SK-N-SH (cell line): ENCODE results near the gene NGF.

Source experiments
- ELF1 ChIP-seq: IDR thresholded peaks from 2 replicates; pipeline ENCODE4 v1.4.0; 2012
- EP300 ChIP-seq, 2 experiments: IDR thresholded peaks; 2 replicates each; pipeline versions ENCODE4 v1.4.0 to v1.6.1; 2012; ENCODE audit warnings: borderline replicate concordance in 1 of 2, low read depth in 1 of 2, low read length in 1 of 2
- FOXJ3 ChIP-seq: sonication (generic); formaldehyde crosslinking; IDR thresholded peaks from 2 replicates; pipeline ENCODE4 v1.5.1; 2020; ENCODE audit warnings: mild to moderate bottlenecking, missing genetic modification reagents
- JUND ChIP-seq: IDR thresholded peaks from 2 replicates; pipeline ENCODE4 v1.4.0; 2012
- NFIC ChIP-seq: IDR thresholded peaks from 2 replicates; pipeline ENCODE4 v1.4.0; 2012; ENCODE audit warnings: borderline replicate concordance
- POLR2AphosphoS5 ChIP-seq: IDR thresholded peaks from 2 replicates; pipeline ENCODE4 v1.6.1; 2012; ENCODE audit warnings: low read depth, low read length
- RAD21 ChIP-seq: IDR thresholded peaks from 2 replicates; pipeline ENCODE4 v1.6.1; 2012; ENCODE audit warnings: mild to moderate bottlenecking, low read length
- RCOR1 ChIP-seq: fragments of 150-350 bp; IDR thresholded peaks from 2 replicates; pipeline ENCODE4 v1.6.1; 2017; ENCODE audit warnings: antibody characterized with exemption, low read length
- RFX5 ChIP-seq: IDR thresholded peaks from 2 replicates; pipeline ENCODE4 v1.6.1; 2012; ENCODE audit warnings: mild to moderate bottlenecking, improper control_type of control experiment, low read length
- TEAD4 ChIP-seq: IDR thresholded peaks from 2 replicates; pipeline ENCODE4 v1.4.0; 2012; ENCODE audit warnings: mild to moderate bottlenecking, borderline replicate concordance; ENCODE audit not compliant: insufficient read depth
- YY1 ChIP-seq: IDR thresholded peaks from 2 replicates; pipeline ENCODE4 v1.4.0; 2012; ENCODE audit warnings: low read depth, mild to moderate bottlenecking
- TF ChIP-seq, protein P1 (sequence below): IDR thresholded peaks from 2 replicates; pipeline ENCODE4 v1.6.1; 2012; ENCODE audit warnings: mild to moderate bottlenecking, low read depth, low read length, moderate library complexity
- TF ChIP-seq, protein P2 (sequence below): fragments of 200-600 bp; sonication (generic); IDR thresholded peaks from 2 replicates; pipeline ENCODE4 v1.6.1; 2017; ENCODE audit warnings: antibody characterized with exemption, mild to moderate bottlenecking, moderate library complexity
- TF ChIP-seq, protein P3 (sequence below): fragments of 150-350 bp; IDR thresholded peaks from 2 replicates; pipeline ENCODE4 v1.6.1; 2017; ENCODE audit warnings: antibody characterized with exemption, low read length, low read depth, borderline replicate concordance

DNA sequence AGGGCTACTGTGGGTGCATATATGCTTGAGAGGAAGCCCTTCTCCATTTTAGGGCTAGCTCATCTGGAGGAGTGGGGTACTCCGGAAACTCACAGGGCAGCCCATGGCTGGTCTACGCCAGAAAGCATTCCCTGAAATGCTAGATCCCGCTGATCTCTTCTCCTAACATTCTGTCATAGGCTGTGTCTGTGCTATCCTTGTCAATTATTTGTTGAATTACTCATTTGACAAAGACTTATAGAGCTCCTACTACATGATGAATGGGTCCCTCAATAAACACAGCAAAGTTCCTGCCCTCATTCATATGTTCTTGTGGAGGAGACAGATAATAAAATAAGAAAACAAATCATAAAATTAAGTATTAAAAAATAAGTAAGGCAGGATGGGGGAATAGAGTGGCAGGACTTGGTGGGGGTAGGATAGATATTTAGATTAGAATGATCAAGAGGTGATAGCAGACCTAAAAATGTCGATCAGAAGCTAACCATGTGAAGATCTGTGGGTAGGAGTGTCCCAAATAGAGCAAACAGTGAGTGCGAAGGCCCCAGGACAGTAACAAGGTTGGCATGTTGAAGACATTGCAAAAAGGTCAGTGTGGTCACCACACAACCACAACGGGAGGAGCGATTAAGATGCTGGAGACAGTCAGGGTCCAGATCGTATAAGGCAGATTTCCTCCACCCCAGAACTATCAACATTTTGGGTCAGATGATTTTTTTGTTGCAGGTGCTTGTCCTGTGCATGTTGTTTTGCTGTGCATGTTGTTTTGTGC is 13.2 kb downstream of the NGF start:
- TF ChIP-seq, protein P1, sequence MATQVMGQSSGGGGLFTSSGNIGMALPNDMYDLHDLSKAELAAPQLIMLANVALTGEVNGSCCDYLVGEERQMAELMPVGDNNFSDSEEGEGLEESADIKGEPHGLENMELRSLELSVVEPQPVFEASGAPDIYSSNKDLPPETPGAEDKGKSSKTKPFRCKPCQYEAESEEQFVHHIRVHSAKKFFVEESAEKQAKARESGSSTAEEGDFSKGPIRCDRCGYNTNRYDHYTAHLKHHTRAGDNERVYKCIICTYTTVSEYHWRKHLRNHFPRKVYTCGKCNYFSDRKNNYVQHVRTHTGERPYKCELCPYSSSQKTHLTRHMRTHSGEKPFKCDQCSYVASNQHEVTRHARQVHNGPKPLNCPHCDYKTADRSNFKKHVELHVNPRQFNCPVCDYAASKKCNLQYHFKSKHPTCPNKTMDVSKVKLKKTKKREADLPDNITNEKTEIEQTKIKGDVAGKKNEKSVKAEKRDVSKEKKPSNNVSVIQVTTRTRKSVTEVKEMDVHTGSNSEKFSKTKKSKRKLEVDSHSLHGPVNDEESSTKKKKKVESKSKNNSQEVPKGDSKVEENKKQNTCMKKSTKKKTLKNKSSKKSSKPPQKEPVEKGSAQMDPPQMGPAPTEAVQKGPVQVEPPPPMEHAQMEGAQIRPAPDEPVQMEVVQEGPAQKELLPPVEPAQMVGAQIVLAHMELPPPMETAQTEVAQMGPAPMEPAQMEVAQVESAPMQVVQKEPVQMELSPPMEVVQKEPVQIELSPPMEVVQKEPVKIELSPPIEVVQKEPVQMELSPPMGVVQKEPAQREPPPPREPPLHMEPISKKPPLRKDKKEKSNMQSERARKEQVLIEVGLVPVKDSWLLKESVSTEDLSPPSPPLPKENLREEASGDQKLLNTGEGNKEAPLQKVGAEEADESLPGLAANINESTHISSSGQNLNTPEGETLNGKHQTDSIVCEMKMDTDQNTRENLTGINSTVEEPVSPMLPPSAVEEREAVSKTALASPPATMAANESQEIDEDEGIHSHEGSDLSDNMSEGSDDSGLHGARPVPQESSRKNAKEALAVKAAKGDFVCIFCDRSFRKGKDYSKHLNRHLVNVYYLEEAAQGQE = no peak
- TF ChIP-seq POLR2AphosphoS5 = no peak
- no peak for TF ChIP-seq RFX5
- no peak for TF ChIP-seq FOXJ3 (CRISPR knock-in tag)
- TF ChIP-seq, protein P2, sequence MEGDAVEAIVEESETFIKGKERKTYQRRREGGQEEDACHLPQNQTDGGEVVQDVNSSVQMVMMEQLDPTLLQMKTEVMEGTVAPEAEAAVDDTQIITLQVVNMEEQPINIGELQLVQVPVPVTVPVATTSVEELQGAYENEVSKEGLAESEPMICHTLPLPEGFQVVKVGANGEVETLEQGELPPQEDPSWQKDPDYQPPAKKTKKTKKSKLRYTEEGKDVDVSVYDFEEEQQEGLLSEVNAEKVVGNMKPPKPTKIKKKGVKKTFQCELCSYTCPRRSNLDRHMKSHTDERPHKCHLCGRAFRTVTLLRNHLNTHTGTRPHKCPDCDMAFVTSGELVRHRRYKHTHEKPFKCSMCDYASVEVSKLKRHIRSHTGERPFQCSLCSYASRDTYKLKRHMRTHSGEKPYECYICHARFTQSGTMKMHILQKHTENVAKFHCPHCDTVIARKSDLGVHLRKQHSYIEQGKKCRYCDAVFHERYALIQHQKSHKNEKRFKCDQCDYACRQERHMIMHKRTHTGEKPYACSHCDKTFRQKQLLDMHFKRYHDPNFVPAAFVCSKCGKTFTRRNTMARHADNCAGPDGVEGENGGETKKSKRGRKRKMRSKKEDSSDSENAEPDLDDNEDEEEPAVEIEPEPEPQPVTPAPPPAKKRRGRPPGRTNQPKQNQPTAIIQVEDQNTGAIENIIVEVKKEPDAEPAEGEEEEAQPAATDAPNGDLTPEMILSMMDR = no peak
- no peak for TF ChIP-seq ELF1
- TF ChIP-seq JUND = no peak
- TF ChIP-seq EP300 (IDR thresholded peaks at IDR 0.05; ENCODE audit: borderline replicate concordance in 1 of 2, low read depth in 1 of 2, low read length in 1 of 2) = no peak
- TF ChIP-seq RAD21 = no peak
- TF ChIP-seq RCOR1 = no peak
- TF ChIP-seq, protein P3, sequence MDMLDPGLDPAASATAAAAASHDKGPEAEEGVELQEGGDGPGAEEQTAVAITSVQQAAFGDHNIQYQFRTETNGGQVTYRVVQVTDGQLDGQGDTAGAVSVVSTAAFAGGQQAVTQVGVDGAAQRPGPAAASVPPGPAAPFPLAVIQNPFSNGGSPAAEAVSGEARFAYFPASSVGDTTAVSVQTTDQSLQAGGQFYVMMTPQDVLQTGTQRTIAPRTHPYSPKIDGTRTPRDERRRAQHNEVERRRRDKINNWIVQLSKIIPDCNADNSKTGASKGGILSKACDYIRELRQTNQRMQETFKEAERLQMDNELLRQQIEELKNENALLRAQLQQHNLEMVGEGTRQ = no peak
- TF ChIP-seq YY1 = no peak
- TF ChIP-seq TEAD4 = no peak
- no peak for TF ChIP-seq NFIC
